HG03039 (cell line): ENCODE data around the gene ACTN3.
"Not testable (repeated sequence)": the region's sequence is repeated elsewhere in the genome, so short reads cannot be mapped to it uniquely, and the experiment has no call there.

Source experiments
- ATAC-seq: cut with Tn5 transposase; IDR thresholded peaks from one replicate; pipeline ENCODE4 v1.9.1; 2021; ENCODE audit warnings: mild to moderate bottlenecking, moderate library complexity; ENCODE audit not compliant: unreplicated experiment

The ACTN3 gene

DNA sequence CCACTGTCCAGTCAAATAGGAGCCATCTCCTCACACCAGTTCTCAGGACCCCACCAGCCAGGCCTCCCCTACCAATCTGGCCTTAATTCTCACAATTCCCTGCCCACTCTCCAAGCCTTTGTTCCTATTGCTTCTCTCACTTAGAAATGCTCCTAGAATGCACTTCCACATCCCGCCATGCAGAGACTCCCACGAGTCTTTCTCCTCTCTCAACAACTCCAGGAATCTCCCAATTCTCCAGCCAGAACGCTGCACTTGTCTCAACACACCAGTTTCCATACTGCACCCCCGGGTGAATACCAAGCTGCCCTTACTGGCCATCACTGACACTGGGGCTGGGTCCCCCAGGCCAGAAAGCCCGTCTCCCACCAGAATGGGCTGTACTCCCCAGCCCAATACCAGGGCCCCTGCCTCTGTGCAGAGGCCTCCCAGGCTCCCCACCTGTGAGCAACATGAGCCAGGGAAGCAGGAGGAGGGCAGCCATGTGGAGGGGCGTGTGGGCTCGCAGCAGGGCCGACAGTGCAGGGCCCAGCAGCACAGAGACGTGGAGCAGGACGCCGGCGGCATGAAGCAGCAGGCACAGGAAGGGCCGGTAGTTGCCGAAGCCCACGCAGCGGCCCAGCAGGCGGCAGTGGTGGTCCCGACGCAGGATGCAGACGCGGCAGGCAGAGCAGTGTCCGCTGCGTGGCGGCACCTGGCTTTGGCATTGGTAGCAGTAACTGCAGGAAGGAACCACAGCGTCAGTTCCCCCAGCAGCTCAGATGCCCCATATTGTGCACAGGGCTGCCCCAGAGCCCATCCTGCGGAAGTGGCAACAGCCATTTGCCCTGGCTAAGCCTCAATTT, 3.2 kb upstream of the ACTN3 start:
- ATAC-seq = no peak

DNA sequence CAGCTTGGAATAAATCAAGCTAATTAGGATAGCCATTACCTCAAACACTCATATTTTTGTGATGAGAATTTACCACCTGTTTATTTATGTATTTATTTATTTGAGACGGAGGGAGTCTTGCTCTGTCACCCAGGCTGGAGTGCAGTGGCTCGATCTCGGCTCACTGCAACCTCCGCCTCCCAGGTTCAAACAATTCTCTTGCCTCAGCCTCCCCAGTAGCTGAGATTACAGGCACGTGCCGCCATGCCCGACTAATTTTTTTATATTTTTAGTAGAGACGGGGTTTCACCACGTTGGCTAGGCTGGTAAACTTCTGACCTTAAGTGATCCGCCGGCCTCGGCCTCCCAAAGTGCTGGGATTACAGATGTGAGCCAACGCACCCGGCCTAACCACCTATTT, 1.8 kb upstream of the ACTN3 start:
- ATAC-seq = not testable (repeated sequence)

- ATAC-seq = peak; percentile 79
These were observed 869 bp upstream of the ACTN3 start, which contains the start of gene ZDHHC24 for GRCh38 chr11:66545701-66546367. ZDHHC24 (minus strand) TSS chr11:66546048; CDS start chr11:66546003, 45 bp downstream.

GRCh38 chr11:66546966-66547661, 411 bp downstream of the ACTN3 start:
- ATAC-seq = no peak

- no peak for ATAC-seq
These were observed 933 bp downstream of the ACTN3 start for GRCh38 chr11:66547662-66548009.

DNA sequence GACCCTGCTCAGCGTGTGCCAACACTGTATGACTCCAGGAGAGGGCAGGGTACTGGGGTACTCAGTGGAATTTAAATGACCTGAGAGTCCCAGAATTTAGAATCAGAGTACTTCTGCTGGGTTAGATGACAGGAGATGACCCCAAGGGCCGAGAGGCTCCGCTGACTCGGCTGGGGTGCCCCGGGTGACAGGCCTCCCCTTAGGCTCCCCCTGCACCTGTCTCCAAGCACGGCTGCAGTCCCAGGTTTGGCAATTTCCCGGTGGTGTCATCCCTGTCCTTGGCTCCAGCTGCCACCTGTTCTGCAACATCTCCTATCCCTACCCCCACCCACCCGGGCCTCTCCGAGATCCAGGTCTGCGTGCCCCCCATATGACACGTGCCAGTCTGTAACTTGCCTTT, 1.3 kb downstream of the ACTN3 start:
- no peak for ATAC-seq

- ATAC-seq = no peak
These were observed 2.3 kb downstream of the ACTN3 start for GRCh38 chr11:66548774-66549630.

GRCh38 chr11:66549696-66550095, 3.0 kb downstream of the ACTN3 start:
- no peak for ATAC-seq

DNA sequence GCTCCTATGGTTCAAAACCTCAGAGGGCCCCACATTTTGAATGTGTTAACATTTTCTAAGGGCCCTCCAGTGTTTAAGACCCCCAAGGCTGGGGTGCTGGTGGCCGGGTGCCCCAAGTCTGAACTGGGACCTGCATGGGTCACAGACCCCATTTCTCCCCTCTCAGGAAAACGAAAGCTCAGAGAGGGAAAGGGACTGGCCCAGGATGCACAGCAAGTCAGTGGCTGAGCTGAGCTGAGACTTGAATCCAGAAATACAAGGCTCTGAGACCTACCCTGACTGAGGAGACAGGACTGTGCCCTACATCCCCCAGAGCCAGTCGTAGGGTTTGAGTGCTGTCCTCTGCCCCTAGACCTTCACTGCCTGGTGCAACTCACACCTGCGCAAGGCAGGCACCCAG, 4.2 kb downstream of the ACTN3 start:
- ATAC-seq = no peak

- no peak for ATAC-seq
These were observed 7.9 kb downstream of the ACTN3 start for GRCh38 chr11:66554602-66555001.

GRCh38 chr11:66555416-66555815, 8.7 kb downstream of the ACTN3 start:
- no peak for ATAC-seq

- no peak for ATAC-seq
These were observed 9.4 kb downstream of the ACTN3 start for GRCh38 chr11:66556086-66556485.

DNA sequence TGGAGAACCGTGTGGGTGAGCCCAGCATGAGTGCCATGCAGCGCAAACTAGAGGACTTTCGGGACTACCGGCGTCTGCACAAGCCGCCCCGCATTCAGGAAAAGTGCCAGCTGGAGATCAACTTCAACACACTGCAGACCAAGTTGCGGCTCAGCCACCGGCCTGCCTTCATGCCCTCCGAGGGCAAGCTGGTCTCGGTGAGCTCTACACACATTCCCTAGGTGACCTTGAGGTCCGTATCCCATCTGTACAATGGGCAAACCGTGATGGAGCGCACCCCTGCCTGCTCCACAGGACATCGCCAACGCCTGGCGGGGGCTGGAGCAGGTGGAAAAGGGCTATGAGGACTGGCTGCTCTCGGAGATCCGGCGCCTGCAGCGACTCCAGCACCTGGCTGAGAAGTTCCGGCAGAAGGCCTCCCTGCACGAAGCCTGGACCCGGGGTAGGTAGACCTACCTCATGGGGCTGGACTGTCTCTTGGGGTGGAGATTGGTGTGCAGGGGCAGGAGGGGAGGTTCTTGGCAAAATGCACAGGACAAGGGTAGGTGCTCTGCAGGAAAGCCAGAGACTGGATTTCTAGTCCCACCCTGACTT, 11.1 kb downstream of the ACTN3 start:
- no peak for ATAC-seq

GRCh38 chr11:66559142-66559865, 12.6 kb downstream of the ACTN3 start:
- ATAC-seq = no peak

GRCh38 chr11:66559866-66560676, 13.4 kb downstream of the ACTN3 start:
- ATAC-seq = no peak

- ATAC-seq = no peak
These were observed 14.7 kb downstream of the ACTN3 start for GRCh38 chr11:66561178-66561974.

DNA sequence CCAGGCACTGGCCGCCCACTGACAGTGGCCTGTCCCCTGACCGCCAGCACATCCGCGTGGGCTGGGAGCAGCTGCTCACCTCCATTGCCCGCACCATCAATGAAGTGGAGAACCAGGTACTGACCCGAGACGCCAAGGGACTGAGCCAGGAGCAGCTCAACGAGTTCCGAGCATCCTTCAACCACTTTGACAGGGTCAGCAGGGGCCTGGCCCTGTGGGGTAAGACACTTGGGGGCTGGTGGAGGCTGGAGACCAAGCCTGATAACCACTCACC, 15.2 kb downstream of the ACTN3 start:
- no peak for ATAC-seq

GRCh38 chr11:66562275-66562674, 15.6 kb downstream of the ACTN3 start:
- no peak for ATAC-seq
